Motor neuron (in vitro differentiated cells): ENCODE data around the gene JMJD7. TPM values are rescaled to one million over a fixed set of nuclear protein-coding genes. Genes with fewer than 3 reads are reported as not detected.
A peak's percentile ranks its signal among the peaks of the same experiment; 100 is the strongest.

ENCODE experiments used
- ATAC-seq, 8 experiments: fragments of 200-7000 bp; cut with Tn5 transposase; replicated peaks in 6 of 8; 2 replicates each; pipeline ENCODE4 v1.8.0; 2021; ENCODE audit warnings: mild to moderate bottlenecking in 8 of 8, moderate library complexity in 8 of 8
- H3K27ac ChIP-seq, 2 donors: fragments of 250-450 bp; sonication (Bioruptor Pico); 2 replicates each; pipeline ENCODE4 v1.9.0; 2021; ENCODE audit warnings: antibody characterized with exemption in 2 of 2, mild to moderate bottlenecking in 2 of 2, moderate library complexity in 1 of 2
- H3K4me1 ChIP-seq, 2 donors: fragments of 250-450 bp; sonication (Bioruptor Pico); replicated peaks in 1 of 2; 2 replicates each; pipeline ENCODE4 v1.6.1; 2021; ENCODE audit warnings: antibody characterized with exemption in 2 of 2, mild to moderate bottlenecking in 2 of 2, moderate library complexity in 1 of 2
- H3K4me3 ChIP-seq, 5 donors: fragments of 250-450 bp; sonication (Bioruptor Pico); 2 replicates each; pipeline ENCODE4 v1.9.0; 2021; ENCODE audit warnings: antibody characterized with exemption in 5 of 5, mild to moderate bottlenecking in 5 of 5, moderate library complexity in 4 of 5
- WGBS, 10 experiments: fragments of 450-650 bp; shearing (Covaris generic); methylation state at CpG; one replicate each; pipeline ENCODE4 v1.0.0; 2022; 5-methylcytosine and 5-hydroxymethylcytosine counted together
- in situ Hi-C, 9 experiments: fragments of 400-800 bp; cut with MboI; loops; one replicate each; pipeline ENCODE4 v1.15.0; 2021; ENCODE audit warnings: low sequenced_read_pairs in 9 of 9, low pct_unique_long_range_greater_than_20kb in 2 of 9; ENCODE audit not compliant: unreplicated experiment in 9 of 9
- total RNA-seq, 8 experiments: library from RNA; unstranded; fragments of 300-600 nt; gene quantifications; 2 replicates each; pipeline versions ENCODE4 v1.2.3 to v1.2.4, GENCODE V29; 2022

JMJD7 gene
- total RNA-seq, 8 experiments from 2014 or later: 4.0 to 8.8 (median 5.7) TPM

GRCh38 chr15:41851755-41852370, 24.0 kb downstream of the JMJD7 start:
- 35 to 83% (median 82%) methylated on average over 1 to 2 of the region's 8 CpGs; no CpG with 5 or more reads in 6 of the 10 experiments for WGBS, 10 experiments
- ATAC-seq: no peak
- in situ Hi-C loops: no loop called here
- H3K27ac ChIP-seq: no peak overlapping the region
- no peak overlapping the region for H3K4me3 ChIP-seq
- H3K4me1 ChIP-seq: peaks cover 13 to 21% of the 10 kb centered on the region in 2 donors

- H3K4me1 ChIP-seq: peaks cover 13 to 21% of the 10 kb centered on the region in 2 donors
- WGBS, 10 experiments: 40 to 100% (median 85%) methylated on average over 1 to 2 of the region's 17 CpGs; no CpG with 5 or more reads in 4 of the 10 experiments
- peak in 4 of 8 experiments; percentile 1 to 45 (median 30) for ATAC-seq
- no peak overlapping the region for H3K27ac ChIP-seq
- in situ Hi-C loops: no loop called here
- no peak overlapping the region for H3K4me3 ChIP-seq
Observed at GRCh38 chr15:41852736-41853590, 25.1 kb downstream of the JMJD7 start.

- Histone ChIP-seq H3K27ac (no peak overlapping the region), H3K4me3 (no peak overlapping the region), H3K4me1 (peaks cover 13 to 21% of the 10 kb centered on the region in 2 donors)
- WGBS, 10 experiments: 85% methylated on average over 2 of the region's 10 CpGs; no CpG with 5 or more reads in 9 of the 10 experiments
- no peak for ATAC-seq
- in situ Hi-C loops: no loop called here
Observed at GRCh38 chr15:41853831-41854230, 25.9 kb downstream of the JMJD7 start.

- WGBS, 10 experiments: no CpG with 5 or more reads among the region's 9 CpGs
- peaks cover 13 to 21% of the 10 kb centered on the region in 2 donors for H3K4me1 ChIP-seq
- no peak overlapping the region for H3K4me3 ChIP-seq
- no peak overlapping the region for H3K27ac ChIP-seq
- in situ Hi-C loops: no loop called here
- no peak for ATAC-seq
Observed at GRCh38 chr15:41854443-41854842, 26.6 kb downstream of the JMJD7 start.

- in situ Hi-C loops: no loop called here
- Histone ChIP-seq H3K4me1 (peaks cover 13 to 21% of the 10 kb centered on the region in 2 donors), H3K4me3 (no peak overlapping the region), H3K27ac (peak overlapping the region; percentile 49 to 68)
- peak in 5 of 8 experiments; percentile 52 to 83 (median 79) for ATAC-seq
- 62 to 80% (median 73%) methylated on average over 1 to 19 of the region's 30 CpGs; no CpG with 5 or more reads in 3 of the 10 experiments for WGBS, 10 experiments
Observed at GRCh38 chr15:41855261-41855961, 27.5 kb downstream of the JMJD7 start.

GRCh38 chr15:41856262-41856661, 28.4 kb downstream of the JMJD7 start:
- in situ Hi-C loops: no loop called here
- no peak for ATAC-seq
- H3K4me3 ChIP-seq: no peak overlapping the region
- 55 to 94% (median 87%) methylated on average over 3 to 5 of the region's 17 CpGs; no CpG with 5 or more reads in 6 of the 10 experiments for WGBS, 10 experiments
- H3K27ac ChIP-seq: no peak overlapping the region
- peaks cover 13 to 21% of the 10 kb centered on the region in 2 donors for H3K4me1 ChIP-seq

GRCh38 chr15:41856716-41857115, 28.8 kb downstream of the JMJD7 start:
- in situ Hi-C loops: no loop called here
- Histone ChIP-seq H3K4me1 (peaks cover 13 to 21% of the 10 kb centered on the region in 2 donors), H3K4me3 (no peak overlapping the region), H3K27ac (no peak overlapping the region)
- ATAC-seq: no peak
- WGBS, 10 experiments: 40 to 100% methylated on average over 2 to 4 of the region's 12 CpGs; no CpG with 5 or more reads in 8 of the 10 experiments

- WGBS, 10 experiments: 20 to 88% (median 71%) methylated on average over 1 to 8 of the region's 9 CpGs; no CpG with 5 or more reads in 4 of the 10 experiments
- in situ Hi-C loops: no loop called here
Observed at GRCh38 chr15:41857316-41857715, 29.4 kb downstream of the JMJD7 start.

GRCh38 chr15:41858756-41859155, 30.9 kb downstream of the JMJD7 start:
- no peak overlapping the region for H3K27ac ChIP-seq
- in situ Hi-C loops: no loop called here
- WGBS, 10 experiments: 0 to 100% (median 91%) methylated on average over 1 to 11 of the region's 15 CpGs; no CpG with 5 or more reads in 4 of the 10 experiments
- ATAC-seq: no peak
- peaks cover 13 to 21% of the 10 kb centered on the region in 2 donors for H3K4me1 ChIP-seq
- no peak overlapping the region for H3K4me3 ChIP-seq

More at GRCh38 chr15:41857316-41857715, 29.4 kb downstream of the JMJD7 start:
- Histone ChIP-seq H3K4me3 (no peak overlapping the region), H3K27ac (no peak overlapping the region), H3K4me1 (peaks cover 13 to 21% of the 10 kb centered on the region in 2 donors)
- no peak for ATAC-seq

- H3K27ac ChIP-seq: no peak overlapping the region
- in situ Hi-C loops: no loop called here
- whole genome bisulfite sequencing, 10 experiments: 20 to 100% (median 45%) methylated on average over 1 to 6 of the region's 15 CpGs; no CpG with 5 or more reads in 3 of the 10 experiments
- no peak overlapping the region for H3K4me3 ChIP-seq
- peaks cover 8% of the 10 kb centered on the region in 2 donors for H3K4me1 ChIP-seq
- no peak for ATAC-seq
Observed at GRCh38 chr15:41860049-41860828, 32.3 kb downstream of the JMJD7 start.

- H3K4me3 ChIP-seq: no peak overlapping the region
- in situ Hi-C loops: no loop called here
- ATAC-seq: no peak
- H3K27ac ChIP-seq: no peak overlapping the region
- 48 to 90% (median 70%) methylated on average over 1 to 12 of the region's 18 CpGs; no CpG with 5 or more reads in 5 of the 10 experiments for WGBS, 10 experiments
- peaks cover 8 to 11% of the 10 kb centered on the region in 2 donors for H3K4me1 ChIP-seq
Observed at GRCh38 chr15:41861736-41862356, 34.0 kb downstream of the JMJD7 start.
